HG02852 (cell line): ENCODE measurements around the gene DPAGT1.
A peak's percentile ranks its signal among the peaks of the same experiment; 100 is the strongest.

Source experiments
- ATAC-seq: cut with Tn5 transposase; IDR thresholded peaks from one replicate; pipeline ENCODE4 v1.9.1; 2021; ENCODE audit warnings: mild to moderate bottlenecking, moderate library complexity; ENCODE audit not compliant: unreplicated experiment

Gene DPAGT1

DNA sequence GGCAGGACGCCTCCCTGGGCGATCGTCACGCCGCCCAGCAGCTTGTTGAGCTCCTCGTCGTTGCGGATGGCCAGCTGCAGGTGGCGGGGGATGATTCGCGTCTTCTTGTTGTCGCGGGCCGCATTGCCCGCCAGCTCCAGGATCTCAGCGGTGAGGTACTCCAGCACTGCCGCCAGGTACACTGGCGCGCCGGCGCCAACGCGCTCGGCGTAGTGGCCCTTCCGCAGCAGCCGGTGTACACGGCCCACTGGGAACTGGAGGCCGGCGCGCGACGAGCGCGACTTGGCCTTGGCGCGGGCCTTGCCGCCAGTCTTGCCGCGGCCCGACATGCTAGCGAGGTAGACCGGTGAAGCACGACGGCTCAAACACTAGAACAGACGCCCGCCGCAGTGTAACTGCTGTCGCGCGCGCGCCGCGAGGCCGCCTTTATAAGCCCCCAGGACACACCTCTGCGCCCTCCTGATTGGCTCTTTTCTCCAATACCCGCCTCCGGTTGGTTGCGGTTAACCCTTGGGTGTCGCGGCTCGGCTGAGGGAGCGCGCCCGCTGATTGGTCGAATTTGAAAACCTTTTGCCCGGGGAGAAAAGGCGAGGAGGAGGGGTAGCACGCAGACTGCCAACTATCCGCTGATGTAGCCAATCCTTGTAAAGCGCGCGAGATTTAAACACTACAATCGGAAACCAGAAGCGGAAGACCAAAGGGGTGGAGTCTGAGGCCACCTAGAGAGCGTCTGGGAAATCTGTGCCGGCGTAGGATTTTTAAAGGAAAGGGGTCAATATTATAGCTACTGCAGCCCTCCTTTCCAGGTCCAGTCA is 6.4 kb downstream of the DPAGT1 start:
- ATAC-seq, result peak; percentile 84

DNA sequence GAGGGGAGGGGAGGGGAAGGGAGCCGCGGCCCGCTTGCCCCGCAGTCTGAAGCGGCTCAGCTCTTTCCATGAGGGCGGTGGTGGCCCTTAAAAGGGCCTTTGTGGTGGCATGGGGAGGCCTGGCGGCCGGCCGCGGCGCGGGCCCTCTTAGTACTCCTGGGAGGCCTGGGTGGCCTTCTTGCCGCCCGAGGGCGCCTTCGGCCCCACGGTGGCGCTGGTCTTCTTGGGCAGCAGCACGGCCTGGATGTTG is 6.9 kb downstream of the DPAGT1 start:
- peak; percentile 37 for ATAC-seq

DNA sequence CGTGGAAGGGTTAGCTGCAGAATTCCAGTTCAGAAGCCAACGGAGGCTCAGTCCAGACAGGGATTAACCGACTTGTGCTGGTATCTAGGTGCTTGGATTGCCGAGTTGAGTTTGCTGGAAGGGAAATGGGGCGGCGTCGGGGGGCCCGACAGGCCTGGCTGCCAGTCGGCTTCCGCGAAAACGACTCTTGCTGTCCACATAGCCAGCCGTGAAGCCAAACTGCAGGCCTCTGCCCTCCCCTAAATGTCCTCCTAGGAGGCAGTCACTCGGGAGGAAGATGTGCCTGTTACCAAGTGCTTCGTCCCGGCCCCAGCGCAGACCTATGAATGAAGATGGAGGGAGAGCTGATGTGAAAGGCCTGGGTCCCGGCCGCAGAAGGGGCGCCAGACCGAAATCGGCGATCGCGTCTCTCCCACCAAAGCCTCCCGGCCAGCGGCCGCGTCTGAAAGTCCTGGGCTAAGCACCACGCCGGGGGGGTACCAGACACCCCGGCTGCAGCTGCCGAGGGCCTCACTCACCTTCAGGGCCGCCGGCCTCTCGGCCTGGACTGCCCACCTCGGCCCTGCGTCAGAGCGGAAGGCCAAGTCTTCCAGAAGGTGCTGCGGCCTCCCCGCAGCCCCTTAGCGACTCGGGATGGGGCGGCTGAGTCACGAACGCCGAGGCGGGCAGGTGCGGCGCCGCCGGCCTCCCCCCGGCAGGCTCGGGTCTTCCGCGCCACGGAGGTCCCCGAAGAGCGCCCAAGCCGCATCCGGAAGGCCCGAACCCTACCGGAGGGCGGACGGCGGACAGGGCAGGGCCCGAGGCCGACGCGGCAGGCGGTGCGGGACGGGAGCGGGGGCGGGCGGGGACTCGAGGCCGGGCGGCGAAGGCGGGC is 7.5 kb downstream of the DPAGT1 start:
- peak; percentile 4 for ATAC-seq

DNA sequence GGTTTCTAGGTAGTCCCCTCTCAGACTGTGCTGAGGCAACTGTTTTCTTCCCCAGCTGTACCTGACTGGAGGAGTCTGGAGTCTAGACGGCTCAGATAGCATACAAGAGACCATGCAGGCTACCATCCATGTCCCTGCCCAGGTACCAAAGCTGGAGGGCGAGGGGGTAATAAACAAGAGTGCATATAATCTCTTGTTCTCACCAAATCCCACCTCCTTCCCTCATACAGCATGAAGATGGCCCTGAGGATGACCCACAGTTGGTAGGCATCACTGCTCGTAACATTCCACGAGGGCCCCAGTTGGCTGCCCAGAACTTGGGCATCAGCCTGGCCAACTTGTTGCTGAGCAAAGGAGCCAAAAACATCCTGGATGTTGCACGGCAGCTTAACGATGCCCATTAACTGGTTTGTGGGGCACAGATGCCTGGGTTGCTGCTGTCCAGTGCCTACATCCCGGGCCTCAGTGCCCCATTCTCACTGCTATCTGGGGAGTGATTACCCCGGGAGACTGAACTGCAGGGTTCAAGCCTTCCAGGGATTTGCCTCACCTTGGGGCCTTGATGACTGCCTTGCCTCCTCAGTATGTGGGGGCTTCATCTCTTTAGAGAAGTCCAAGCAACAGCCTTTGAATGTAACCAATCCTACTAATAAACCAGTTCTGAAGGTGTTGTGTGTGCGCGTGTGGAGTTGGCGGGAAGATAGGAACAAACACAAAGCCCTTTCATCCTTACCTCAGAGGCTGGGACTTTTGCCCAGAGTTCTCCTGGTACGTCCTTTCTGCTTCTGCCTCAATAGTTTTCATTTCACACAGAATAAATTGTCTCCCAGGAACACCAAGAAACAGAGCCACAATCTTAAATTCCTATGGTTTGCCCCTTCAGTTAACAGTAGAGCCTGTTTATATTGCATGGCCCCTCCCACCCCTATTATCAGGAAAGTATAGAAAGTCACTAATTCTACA is 8.5 kb downstream of the DPAGT1 start:
- no peak for ATAC-seq

DNA sequence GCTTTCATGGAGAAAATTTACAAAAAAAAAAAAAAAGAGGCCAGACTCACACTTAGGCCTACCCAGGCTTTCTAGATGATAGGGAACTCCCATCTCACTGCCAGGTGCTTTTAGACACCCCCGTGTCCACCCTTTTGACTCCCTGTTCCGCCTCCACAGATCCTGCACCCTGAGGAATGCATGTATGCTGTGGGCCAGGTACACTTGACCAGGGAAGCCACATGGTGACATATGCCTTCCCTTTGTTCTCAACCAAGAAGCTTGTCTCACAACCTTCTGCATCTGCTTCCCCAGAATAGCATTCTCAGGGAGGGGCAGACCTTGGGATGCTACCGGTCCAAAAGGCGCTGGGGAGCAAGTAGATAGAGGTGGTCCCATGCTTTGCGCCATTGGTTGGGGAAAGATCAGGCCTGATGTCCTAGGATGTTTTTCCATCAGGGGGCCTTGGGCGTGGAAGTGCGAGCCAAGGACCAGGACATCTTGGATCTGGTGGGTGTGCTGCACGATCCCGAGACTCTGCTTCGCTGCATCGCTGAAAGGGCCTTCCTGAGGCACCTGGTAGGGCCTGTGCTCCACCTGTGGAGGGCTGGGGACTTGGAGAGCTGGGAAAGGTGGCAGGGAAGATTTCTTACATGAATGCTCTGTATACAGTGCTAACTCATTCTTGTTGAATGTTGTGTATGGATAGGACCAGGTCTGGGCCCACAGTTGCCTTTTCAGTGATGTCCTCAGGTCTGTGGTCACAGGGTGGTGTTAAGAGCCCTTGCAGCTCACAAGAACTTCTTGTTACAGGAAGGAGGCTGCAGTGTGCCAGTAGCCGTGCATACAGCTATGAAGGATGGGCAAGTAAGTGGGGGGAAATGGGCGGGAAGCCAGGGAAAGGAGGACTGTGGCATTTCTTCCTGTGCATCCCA is 9.4 kb downstream of the DPAGT1 start:
- no peak for ATAC-seq

DNA sequence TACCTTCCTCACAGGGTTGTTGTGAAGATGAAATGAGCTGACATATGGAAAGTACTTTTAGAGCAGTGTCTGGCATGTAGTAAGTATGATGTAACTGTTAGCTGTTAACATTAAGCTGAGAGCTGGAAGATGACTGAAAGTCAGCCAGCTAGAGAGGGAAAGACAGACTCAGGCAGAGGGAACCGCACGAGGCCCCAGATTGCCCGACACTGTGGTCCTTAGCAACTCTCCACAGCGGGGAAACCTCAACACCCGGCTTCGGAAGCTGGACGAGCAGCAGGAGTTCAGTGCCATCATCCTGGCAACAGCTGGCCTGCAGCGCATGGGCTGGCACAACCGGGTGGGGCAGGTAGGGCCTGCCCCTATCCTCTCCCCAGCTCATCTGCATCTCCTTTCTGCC is 10.5 kb downstream of the DPAGT1 start:
- no peak for ATAC-seq

DNA sequence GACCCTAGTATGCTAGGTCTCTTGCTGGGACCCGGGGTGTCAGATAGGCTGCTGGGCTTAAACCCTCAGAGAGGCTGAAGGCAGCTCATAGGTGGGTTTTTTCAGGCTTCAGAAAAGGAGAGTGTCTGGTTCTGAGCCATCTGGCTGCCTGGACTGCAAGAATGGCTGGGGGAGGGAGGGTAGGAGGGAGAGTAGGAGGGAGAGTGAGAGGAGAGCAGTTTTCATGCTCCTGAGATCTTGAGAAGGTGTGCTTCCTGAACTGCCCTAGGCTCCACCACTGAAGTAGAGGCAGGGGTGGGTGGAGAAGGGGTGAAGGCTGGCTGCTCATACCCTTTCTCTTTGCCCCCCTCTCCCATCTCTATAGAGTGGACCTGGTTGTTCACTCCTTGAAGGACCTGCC is 12.3 kb downstream of the DPAGT1 start:
- ATAC-seq, result no peak

DNA sequence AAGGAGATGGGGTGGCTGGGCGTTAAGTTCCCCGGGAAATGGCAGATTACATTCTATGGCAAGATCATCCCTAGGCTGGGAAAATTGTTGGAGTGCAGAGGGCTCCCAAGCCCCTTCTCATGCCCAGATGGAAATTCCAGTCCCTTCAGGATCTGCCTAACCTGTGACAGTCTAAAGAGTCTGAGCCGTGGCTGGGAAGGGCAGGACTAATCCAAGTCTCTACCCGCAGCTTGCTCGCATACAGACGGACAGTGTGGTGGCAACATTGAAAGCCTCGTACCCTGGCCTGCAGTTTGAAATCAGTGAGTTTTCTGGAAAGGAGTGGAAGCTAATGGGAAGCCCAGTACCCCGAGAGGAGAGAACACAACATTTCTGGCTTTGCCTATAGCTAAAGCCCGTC is 13.2 kb downstream of the DPAGT1 start:
- ATAC-seq, result no peak

DNA sequence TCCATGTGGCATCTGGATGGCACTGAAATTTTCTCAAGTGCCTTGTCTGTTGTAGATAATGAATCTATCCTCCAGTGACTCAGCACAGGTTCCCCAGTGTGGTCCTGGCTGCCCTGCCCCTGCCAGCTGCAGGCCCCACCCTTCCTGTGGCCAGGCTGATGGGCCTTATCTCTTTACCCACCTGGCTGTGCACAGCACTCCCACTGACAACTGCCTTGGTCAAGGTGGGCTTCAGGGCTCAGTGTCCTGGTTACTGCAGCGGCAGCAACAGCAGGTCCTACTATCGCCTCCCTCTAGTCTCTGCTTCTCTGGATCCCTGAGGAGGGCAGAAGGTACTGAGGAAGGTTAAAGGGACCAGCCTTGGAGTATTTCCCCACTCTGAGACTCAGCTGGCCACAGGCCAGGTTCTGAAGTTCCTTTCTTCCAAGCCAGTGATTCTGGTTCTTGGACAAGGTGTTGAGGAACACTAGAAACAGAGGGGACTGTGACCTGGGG is 13.9 kb downstream of the DPAGT1 start:
- ATAC-seq, result no peak

DNA sequence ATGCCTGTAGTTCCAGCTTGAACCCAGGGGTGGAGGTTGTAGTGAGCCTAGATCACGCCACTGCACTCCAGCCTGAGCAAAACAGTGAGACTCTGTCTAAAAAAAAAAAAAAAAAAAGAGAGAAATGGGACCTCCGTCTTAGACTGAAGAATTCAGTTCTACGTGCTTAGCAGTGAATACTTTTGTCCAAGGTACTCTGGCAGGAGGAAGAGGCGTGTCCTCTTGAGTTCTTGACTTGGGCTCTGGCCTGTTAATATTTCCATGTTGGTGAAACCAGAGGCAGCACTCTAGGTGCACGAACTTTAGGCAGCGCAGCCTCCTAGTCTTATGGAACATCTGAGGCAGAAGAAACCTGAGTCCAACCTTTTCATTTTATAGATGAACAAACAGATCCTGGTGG is 14.5 kb downstream of the DPAGT1 start:
- no peak for ATAC-seq

DNA sequence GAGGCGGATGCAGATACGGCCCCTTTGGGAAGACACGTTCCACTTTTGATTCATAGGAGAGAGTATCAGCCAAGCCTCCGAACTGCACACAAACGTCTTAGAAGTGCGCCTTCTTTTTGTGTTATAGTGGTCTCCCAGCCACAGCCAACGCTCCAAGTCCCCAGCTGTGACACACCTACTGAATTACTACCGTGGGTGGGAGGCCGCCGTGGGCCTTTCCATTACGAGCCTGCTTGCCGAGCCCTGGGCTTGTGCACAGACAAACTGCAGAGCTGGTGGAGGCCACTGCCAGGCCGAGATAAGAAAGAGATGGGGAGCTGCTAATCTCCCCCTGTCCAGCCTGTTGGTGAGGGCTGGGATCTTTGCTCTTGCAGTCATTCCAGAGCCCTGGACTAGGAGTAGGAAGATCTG is 16.2 kb downstream of the DPAGT1 start:
- peak; percentile 14 for ATAC-seq

DNA sequence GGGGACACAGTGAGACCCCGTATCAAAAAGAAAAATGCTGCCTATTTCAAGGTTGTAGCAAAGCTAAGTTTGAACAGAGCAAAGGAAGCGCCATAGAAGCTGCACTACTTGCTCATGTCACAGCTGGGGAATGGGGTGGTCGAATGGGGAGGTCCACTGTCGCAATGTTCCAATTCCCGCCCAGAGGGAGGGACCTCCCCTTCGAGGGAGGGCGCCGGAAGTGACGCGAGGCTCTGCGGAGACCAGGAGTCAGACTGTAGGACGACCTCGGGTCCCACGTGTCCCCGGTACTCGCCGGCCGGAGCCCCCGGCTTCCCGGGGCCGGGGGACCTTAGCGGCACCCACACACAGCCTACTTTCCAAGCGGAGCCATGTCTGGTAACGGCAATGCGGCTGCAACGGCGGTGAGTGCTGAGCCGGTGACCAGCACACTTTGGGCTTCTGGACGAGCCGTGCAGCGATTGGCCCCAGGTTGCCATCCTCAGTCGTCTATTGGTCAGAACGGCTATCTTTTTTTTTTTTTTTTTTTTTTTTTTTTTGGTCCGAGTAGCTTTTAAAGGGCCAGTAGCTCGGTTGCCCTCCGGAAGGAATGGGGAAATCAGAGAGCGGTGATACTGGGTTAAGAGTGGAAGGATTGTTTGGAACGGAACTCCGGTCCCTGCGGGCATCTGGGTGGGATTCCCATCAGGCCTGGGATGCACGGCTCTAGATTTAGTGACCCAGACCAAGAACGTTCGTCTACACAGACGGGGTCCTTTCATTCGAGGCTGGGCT is 16.8 kb downstream of the DPAGT1 start, which contains the start of gene HMBS:
TSS of gene HMBS (plus strand) at position 219 of the 774 bp plus-strand sequence. CDS start at position 372, 153 bp downstream.
- ATAC-seq, result peak; percentile 91

DNA sequence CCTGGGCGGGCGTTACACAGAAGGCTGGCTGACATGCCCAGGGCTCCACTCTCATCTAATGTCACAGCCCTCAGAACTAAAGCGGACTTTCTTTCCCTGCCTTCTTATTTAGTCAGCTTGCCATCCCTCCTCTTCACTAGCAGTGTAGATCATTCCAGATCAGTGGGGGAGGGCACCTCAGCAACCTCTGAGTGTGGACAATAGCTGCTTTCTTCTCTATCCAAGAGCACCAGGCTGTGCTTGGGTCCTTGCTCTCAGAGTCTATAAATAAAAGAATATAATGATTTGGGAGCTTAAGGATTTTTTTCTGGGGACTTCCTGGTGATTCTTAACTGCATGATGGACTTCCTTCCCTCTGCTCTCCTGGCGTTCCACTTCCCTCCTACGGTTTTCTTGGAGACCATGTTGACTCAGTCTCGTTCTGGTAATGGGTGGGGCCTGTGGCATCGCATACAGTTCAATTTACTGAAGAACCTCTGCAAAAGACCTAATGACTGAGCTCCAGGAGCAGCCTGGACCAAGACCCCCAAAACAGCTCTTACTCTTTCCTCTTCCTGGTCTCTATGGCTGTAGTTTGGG is 19.9 kb downstream of the DPAGT1 start:
- ATAC-seq, result no peak

DNA sequence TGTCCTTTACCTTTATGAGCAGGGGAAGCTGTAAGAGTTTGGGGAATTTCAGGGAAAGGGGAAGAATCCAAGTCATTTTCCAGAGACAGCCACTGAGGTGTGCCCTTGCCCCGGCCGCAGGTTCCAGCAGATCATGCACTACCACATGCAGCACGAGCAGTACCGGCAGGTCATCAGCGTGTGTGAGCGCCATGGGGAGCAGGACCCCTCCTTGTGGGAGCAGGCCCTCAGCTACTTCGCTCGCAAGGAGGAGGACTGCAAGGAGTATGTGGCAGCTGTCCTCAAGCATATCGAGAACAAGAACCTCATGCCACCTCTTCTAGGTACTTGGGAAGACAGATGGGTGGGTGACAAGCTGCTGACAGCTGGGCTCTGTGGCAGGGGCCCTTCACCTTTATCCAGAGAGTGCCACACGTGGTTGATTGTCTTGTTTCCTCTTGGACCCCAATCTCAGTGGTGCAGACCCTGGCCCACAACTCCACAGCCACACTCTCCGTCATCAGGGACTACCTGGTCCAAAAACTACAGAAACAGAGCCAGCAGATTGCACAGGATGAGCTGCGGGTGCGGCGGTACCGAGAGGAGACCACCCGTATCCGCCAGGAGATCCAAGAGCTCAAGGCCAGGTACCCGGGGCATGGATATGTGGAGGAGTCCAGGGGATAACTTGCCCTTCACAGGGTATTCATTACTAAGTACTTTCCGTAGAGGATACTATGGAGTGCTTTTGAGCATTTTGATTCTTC is 22.8 kb downstream of the DPAGT1 start:
- ATAC-seq, result no peak

DNA sequence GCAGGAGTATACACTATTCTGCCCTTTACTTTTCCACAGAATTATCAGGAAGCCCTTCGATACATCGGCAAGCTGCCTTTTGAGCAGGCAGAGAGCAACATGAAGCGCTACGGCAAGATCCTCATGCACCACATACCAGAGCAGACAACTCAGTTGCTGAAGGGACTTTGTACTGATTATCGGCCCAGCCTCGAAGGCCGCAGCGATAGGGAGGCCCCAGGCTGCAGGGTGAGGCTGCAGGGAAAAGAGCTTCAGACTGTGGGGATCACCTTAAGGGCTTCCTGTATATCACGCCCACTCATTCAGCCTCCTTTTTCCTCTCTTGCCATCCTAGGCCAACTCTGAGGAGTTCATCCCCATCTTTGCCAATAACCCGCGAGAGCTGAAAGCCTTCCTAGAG is 23.8 kb downstream of the DPAGT1 start:
- ATAC-seq, result no peak

DNA sequence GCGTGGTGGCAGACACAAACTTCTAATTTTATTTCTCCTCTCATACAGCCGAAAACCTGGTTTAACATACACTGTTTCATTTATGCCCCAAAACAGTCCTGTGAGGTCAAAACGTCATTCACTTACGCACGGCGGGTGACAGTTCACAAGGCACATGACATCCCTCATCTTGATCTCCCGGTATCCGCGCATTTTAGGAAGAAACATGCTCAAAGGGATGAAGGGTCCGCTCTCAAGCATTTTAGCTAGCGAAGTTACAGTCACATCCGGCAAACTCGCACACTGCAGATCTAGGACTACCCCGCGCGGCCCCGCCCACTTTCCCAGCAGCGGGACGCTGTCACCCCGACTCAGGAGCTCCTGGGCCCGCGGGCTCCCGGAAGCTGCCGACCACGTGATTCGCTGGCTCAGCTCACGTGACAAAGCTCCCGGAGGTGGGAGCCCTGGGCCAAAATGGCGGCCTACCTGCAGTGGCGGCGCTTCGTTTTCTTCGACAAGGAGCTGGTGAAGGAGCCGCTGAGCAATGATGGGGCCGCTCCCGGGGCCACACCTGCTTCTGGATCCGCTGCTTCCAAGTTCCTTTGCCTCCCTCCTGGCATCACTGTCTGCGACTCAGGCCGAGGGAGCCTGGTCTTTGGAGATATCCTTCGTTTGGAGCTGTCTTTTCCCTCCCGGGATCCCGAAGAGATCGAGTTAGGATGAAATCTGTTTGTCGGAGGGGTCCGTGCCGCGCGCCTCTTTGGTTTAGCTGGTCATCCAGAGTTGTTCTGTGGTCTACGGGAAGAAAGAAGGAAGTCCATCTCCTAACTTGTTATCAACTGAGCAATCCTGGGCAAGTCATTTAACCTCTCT is 34.1 kb downstream of the DPAGT1 start, which contains the start of gene VPS11:
TSS of gene VPS11 (plus strand) at position 448 of the 852 bp plus-strand sequence. CDS start at position 454, 6 bp downstream.
- ATAC-seq, result peak; percentile 95

DNA sequence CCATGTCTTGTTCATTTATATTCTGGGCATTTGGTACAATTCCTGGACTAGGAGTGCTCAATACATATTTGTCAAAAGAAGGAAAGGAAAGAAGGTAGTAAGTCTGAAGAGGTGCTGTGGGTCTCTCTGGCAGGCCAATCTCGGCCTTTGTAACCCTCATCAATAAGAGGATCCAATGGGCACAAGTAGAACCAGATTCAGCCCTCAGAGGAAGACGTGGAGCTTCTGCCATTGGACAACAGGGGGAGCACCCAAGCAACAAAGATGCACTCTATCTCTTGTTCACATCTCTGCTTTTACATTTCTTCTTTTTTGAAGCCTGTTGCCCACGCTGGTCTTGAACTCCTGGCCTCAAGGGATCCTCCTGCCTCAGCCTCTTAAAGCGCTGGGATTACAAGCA is 36.3 kb downstream of the DPAGT1 start:
- ATAC-seq, result no peak
